ENCODE measurements around the gene CCDC127. TPM values are rescaled to one million over a fixed set of nuclear protein-coding genes. Genes with fewer than 3 reads are reported as not detected.

Gene CCDC127
- total and polyA plus RNA-seq, 9 donors = 2.5 to 9.9 (median 6.0) TPM

GRCh38 chr5:201672-202071 is 16.3 kb downstream of the CCDC127 start:
- H3K27ac ChIP-seq = no peak overlapping the region
- H3K4me1 ChIP-seq (ENCODE audit: insufficient read depth) = peaks cover 3% of the 10 kb centered on the region
- H3K9me3 ChIP-seq = no peaks in the 10 kb centered on the region
- H3K36me3 ChIP-seq = no peaks in the 10 kb centered on the region
- intact Hi-C loops (cut with DNase I) = no loop called here
- H3K27me3 ChIP-seq = no peaks in the 10 kb centered on the region
- TF ChIP-seq EP300 (IDR thresholded peaks at IDR 0.05) (no peak), POLR2A (IDR thresholded peaks at IDR 0.05) (no peak)
- 90 to 93% (median 91%) methylated on average over 8 of the region's 8 CpGs for WGBS, 3 donors
- peak in 1 of 5 donors; percentile 7 for DNase-seq
- no peak overlapping the region for H3K4me3 ChIP-seq

GRCh38 chr5:200985-201384 is 17.0 kb downstream of the CCDC127 start:
- TF ChIP-seq CTCF (IDR thresholded peaks at IDR 0.05) (no peak), POLR2A (IDR thresholded peaks at IDR 0.05) (no peak), EP300 (IDR thresholded peaks at IDR 0.05) (no peak)
- H3K4me3 ChIP-seq = no peak overlapping the region
- intact Hi-C loops (cut with DNase I) = no loop called here
- no peak overlapping the region for H3K27ac ChIP-seq
- no peaks in the 10 kb centered on the region for H3K4me1 ChIP-seq (ENCODE audit: insufficient read depth)
- no peaks in the 10 kb centered on the region for H3K27me3 ChIP-seq
- DNase-seq = peak in 1 of 5 donors; percentile 7
- H3K9me3 ChIP-seq = no peaks in the 10 kb centered on the region
- no peaks in the 10 kb centered on the region for H3K36me3 ChIP-seq
- 64 to 70% (median 70%) methylated on average over 3 to 4 of the region's 4 CpGs for WGBS, 3 donors

GRCh38 chr5:199950-200645 is 17.9 kb downstream of the CCDC127 start:
- no peak overlapping the region for H3K27ac ChIP-seq
- H3K4me3 ChIP-seq = no peak overlapping the region
- intact Hi-C loops (cut with DNase I) = no loop called here
- TF ChIP-seq POLR2A (IDR thresholded peaks at IDR 0.05) (no peak), EP300 (IDR thresholded peaks at IDR 0.05) (no peak), CTCF (IDR thresholded peaks at IDR 0.05) (no peak)
- no peaks in the 10 kb centered on the region for H3K36me3 ChIP-seq
- no peaks in the 10 kb centered on the region for H3K9me3 ChIP-seq
- H3K4me1 ChIP-seq (ENCODE audit: insufficient read depth) = no peaks in the 10 kb centered on the region
- 88 to 92% (median 89%) methylated on average over 23 of the region's 23 CpGs for whole genome bisulfite sequencing, 3 donors
- no peaks in the 10 kb centered on the region for H3K27me3 ChIP-seq
- DNase-seq = peak in 1 of 5 donors; percentile 15

GRCh38 chr5:199197-199949 is 18.6 kb downstream of the CCDC127 start:
- peak in 1 of 5 donors; percentile 16 for DNase-seq
- no peaks in the 10 kb centered on the region for H3K9me3 ChIP-seq
- H3K4me1 ChIP-seq (ENCODE audit: insufficient read depth) = no peaks in the 10 kb centered on the region
- no peak for TF ChIP-seq POLR2A (IDR thresholded peaks at IDR 0.05)
- no peak for TF ChIP-seq CTCF (IDR thresholded peaks at IDR 0.05)
- TF ChIP-seq EP300 (IDR thresholded peaks at IDR 0.05) = no peak
- intact Hi-C loops (cut with DNase I) = no loop called here
- no peaks in the 10 kb centered on the region for H3K36me3 ChIP-seq
- H3K27me3 ChIP-seq = no peaks in the 10 kb centered on the region
- H3K4me3 ChIP-seq = no peak overlapping the region
- H3K27ac ChIP-seq = no peak overlapping the region
- 90 to 95% (median 95%) methylated on average over 16 of the region's 16 CpGs for WGBS, 3 donors
